Tibial artery (tissue), 4 donors: ENCODE data around the gene TAS2R60.
"Not testable (repeated sequence)": the region's sequence is repeated elsewhere in the genome, so short reads cannot be mapped to it uniquely, and the experiment has no call there.

Source experiments
- DNase-seq, 2 donors: peaks; one replicate each; pipeline ENCODE4 v3.0.0-alpha.2; 2019
- H3K27ac ChIP-seq, 2 donors: fragments of 200-600 bp; sonication (generic) in 1 of 2; 1 replicate in 1 of 2; 2 replicates in 1 of 2; pipeline ENCODE4 v1.5.1; 2018 to 2019; ENCODE audit warnings: mild to moderate bottlenecking in 1 of 2
- H3K27me3 ChIP-seq, 2 donors: fragments of 200-600 bp; sonication (generic) in 1 of 2; one replicate each; pipeline versions ENCODE4 v1.5.1 to v1.6.0; 2016 to 2019
- H3K36me3 ChIP-seq, 3 donors: fragments of 200-600 bp; sonication (generic) in 2 of 3; one replicate each; pipeline ENCODE4 v1.5.1; 2016 to 2019; ENCODE audit warnings: mild to moderate bottlenecking in 2 of 3
- H3K4me1 ChIP-seq, 4 donors: fragments of 200-600 bp; sonication (generic) in 2 of 4; 1 replicate in 3 of 4; 2 replicates in 1 of 4; pipeline ENCODE4 v1.5.1; 2016 to 2019
- H3K4me3 ChIP-seq, 2 donors: fragments of 200-600 bp; sonication (generic) in 1 of 2; 1 replicate in 1 of 2; 2 replicates in 1 of 2; pipeline ENCODE4 v1.5.1; 2018 to 2019; ENCODE audit warnings: mild to moderate bottlenecking in 2 of 2
- H3K9me3 ChIP-seq, 3 donors: fragments of 200-600 bp; sonication (generic) in 1 of 3; one replicate each; pipeline ENCODE4 v1.5.1; 2016 to 2019
- CTCF ChIP-seq, 2 experiments: fragments of 200-600 bp in 1 of 2; fragments of 450-650 bp in 1 of 2; IDR thresholded peaks; one replicate each; pipeline ENCODE4 v1.5.1; 2017 to 2019; ENCODE audit warnings: antibody characterized with exemption in 2 of 2, mild to moderate bottlenecking in 1 of 2, moderate library complexity in 1 of 2
- intact Hi-C: fragments of 100-400 bp; cut with DNase I; formaldehyde crosslinking; loops from one replicate; pipeline ENCODE4 v1.15.0; 2023; ENCODE audit warnings: low total_unique reads

The TAS2R60 gene

DNA sequence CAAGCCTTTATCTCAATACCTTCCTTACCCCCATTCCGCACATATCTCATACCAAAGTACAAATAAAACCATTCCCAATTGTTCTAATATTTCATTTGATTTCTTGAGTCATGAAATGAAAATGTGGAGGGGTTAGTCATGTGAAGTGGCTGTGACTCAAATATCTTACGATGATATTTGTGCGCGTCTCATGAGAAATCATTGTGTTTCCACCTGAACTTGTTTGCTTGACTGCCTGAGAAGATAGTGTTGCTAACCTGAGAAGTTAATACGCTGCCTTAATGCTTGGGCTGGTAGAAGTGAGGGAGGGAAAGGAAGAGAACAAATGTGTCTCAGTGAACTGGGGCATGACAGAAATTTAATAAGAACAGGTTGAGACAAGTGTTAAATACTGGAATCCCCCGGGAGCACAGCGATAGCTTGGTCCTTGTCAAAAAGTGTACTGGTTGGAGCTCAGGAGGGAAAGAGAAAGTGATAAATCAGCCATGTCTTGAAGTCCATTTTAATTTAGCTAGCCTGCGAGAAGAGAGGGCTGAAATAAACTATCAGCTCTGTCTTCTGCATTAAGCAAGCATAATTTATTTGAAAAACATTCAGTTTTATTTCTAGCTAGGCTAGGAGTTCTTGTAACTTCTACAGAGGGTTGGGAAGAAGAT lies 27.4 kb upstream of the TAS2R60 start:
- intact Hi-C loops: loop anchor here (5.0 to 10.0 kb wide), 3 partner anchors 34 to 174 kb away; partner anchors contain the start of genes FAM131B and ZYX
- no peak for TF ChIP-seq CTCF (IDR thresholded peaks at IDR 0.05)
- no peak for DNase-seq
- Histone ChIP-seq H3K36me3 (no peaks in the 10 kb centered on the region), H3K9me3 (no peaks in the 10 kb centered on the region), H3K4me3 (no peak overlapping the region), H3K27me3 (no peaks in the 10 kb centered on the region), H3K27ac (no peak overlapping the region), H3K4me1 (peaks cover 0 to 14% (median 2%) of the 10 kb centered on the region in 4 donors)

DNA sequence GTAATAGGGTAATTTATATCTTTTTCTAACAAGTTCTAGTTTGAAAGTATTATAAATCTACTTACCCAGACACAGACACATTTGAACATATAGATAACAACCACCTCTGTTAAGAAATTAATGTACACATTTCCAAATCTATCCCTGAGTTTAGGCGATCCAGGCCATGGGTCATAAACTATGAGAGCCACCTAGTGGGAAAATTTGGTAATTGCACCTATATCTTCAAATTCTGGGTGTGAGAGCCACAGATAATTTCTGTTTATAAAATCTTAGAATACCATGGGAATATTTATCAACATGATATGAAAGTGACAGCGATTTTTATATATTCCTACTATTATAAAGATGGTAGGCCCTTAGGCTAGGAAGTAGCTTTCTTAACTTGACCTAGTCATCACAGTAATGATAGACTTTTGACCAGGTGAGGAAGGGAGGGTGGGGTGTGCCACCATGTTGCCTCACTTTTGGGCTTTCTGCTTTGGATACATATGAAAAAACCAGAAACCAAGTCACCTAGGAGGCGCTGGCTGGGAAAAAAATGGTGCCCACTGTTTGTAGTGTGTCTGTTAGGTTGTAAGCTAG lies 26.6 kb upstream of the TAS2R60 start:
- no peaks in the 10 kb centered on the region for H3K9me3 ChIP-seq
- H3K36me3 ChIP-seq: no peaks in the 10 kb centered on the region
- no peak overlapping the region for H3K27ac ChIP-seq
- TF ChIP-seq CTCF (IDR thresholded peaks at IDR 0.05): peak; percentile 74 to 75
- no peak overlapping the region for H3K4me3 ChIP-seq
- no peak for DNase-seq
- intact Hi-C loops: loop anchor here (5.0 to 10.0 kb wide), 3 partner anchors 34 to 174 kb away; partner anchors contain the start of genes FAM131B and ZYX
- peaks cover 0 to 6% (median 0%) of the 10 kb centered on the region in 4 donors for H3K4me1 ChIP-seq
- H3K27me3 ChIP-seq: no peaks in the 10 kb centered on the region

GRCh38 chr7:143417734-143418383 lies 25.4 kb upstream of the TAS2R60 start:
- Histone ChIP-seq H3K4me3 (no peak overlapping the region), H3K27ac (no peak overlapping the region), H3K36me3 (no peaks in the 10 kb centered on the region), H3K9me3 (no peaks in the 10 kb centered on the region), H3K27me3 (no peaks in the 10 kb centered on the region), H3K4me1 (no peaks in the 10 kb centered on the region)
- intact Hi-C loops: loop anchor here (5.0 to 10.0 kb wide), 3 partner anchors 36 to 176 kb away; partner anchors contain the start of genes FAM131B and ZYX
- no peak for TF ChIP-seq CTCF (IDR thresholded peaks at IDR 0.05)
- no peak for DNase-seq

GRCh38 chr7:143418681-143419458 lies 24.4 kb upstream of the TAS2R60 start:
- no peak overlapping the region for H3K4me3 ChIP-seq
- intact Hi-C loops: loop anchor here (5.0 to 10.0 kb wide), 3 partner anchors 37 to 177 kb away; partner anchors contain the start of genes FAM131B and ZYX
- H3K27ac ChIP-seq: no peak overlapping the region
- H3K4me1 ChIP-seq: no peaks in the 10 kb centered on the region
- no peaks in the 10 kb centered on the region for H3K36me3 ChIP-seq
- DNase-seq: no peak
- no peaks in the 10 kb centered on the region for H3K9me3 ChIP-seq
- H3K27me3 ChIP-seq: no peaks in the 10 kb centered on the region
- no peak for TF ChIP-seq CTCF (IDR thresholded peaks at IDR 0.05)

GRCh38 chr7:143419880-143420279 lies 23.4 kb upstream of the TAS2R60 start:
- intact Hi-C loops: loop anchor here (5.0 to 10.0 kb wide), 4 partner anchors 38 to 1075 kb away; partner anchors contain the start of genes FAM131B and ZYX
- DNase-seq: no peak
- Histone ChIP-seq H3K27ac (no peak overlapping the region), H3K9me3 (no peaks in the 10 kb centered on the region), H3K27me3 (no peaks in the 10 kb centered on the region), H3K36me3 (no peaks in the 10 kb centered on the region), H3K4me1 (no peaks in the 10 kb centered on the region), H3K4me3 (no peak overlapping the region)
- no peak for TF ChIP-seq CTCF (IDR thresholded peaks at IDR 0.05)

DNA sequence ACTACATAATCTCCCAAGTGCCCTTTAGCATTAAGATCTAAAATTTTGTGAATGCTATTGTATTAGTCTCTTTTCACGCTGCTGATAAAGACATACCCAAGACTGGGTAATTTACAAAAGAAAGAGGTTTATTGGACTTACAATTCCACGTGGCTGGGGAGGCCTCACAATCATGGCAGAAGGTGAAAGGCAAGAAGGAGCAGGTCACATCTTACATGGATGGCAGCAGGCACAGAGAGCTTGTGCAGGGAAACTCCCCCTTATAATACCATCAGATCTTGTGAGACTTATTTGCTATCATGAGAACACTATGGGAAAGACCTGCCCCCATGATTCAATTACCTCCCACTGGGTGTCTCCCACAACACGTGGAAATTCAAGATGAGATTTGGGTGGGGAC lies 22.6 kb upstream of the TAS2R60 start:
- not testable (repeated sequence) for DNase-seq, H3K36me3 ChIP-seq, H3K4me1 ChIP-seq, H3K9me3 ChIP-seq, H3K27me3 ChIP-seq, H3K27ac ChIP-seq, H3K4me3 ChIP-seq
- intact Hi-C loops: loop anchor here (10.0 kb wide), 1 partner anchor 1076 kb away; no protein-coding TSS in a partner anchor
